Left ventricle myocardium superior (tissue), 1 donor: ENCODE data around the gene CPNE5. TPM values are rescaled to one million over a fixed set of nuclear protein-coding genes. Genes with fewer than 3 reads are reported as not detected.
"Not testable (repeated sequence)": the region's sequence is repeated elsewhere in the genome, so short reads cannot be mapped to it uniquely, and the experiment has no call there.

ENCODE experiments used
- ATAC-seq: fragments of 200-7000 bp; cut with Tn5 transposase; one replicate; pipeline ENCODE4 v1.9.1; 2020; ENCODE audit warnings: mild to moderate bottlenecking, moderate library complexity
- DNase-seq: peaks from one replicate; pipeline ENCODE4 v3.0.0-alpha.2; 2020
- intact Hi-C: fragments of 100-400 bp; cut with micrococcal nuclease; formaldehyde crosslinking; loops from one replicate; pipeline ENCODE4 v1.11.0; 2022
- total RNA-seq: library from RNA; stranded (reverse); fragmentation: NEBNext Ultra II Directional; extraction: Animal tissue kit (Norgen Biotek cat#: 25700); gene quantifications from one replicate; pipeline ENCODE4 v1.2.1, GENCODE V29; 2021
- donor health status: DM: no; HTN: yes; CAD: no; lungs with severe emphysema.

CPNE5 gene
- total RNA-seq, 1 donor from 2014 or later, result 20.4 TPM

DNA sequence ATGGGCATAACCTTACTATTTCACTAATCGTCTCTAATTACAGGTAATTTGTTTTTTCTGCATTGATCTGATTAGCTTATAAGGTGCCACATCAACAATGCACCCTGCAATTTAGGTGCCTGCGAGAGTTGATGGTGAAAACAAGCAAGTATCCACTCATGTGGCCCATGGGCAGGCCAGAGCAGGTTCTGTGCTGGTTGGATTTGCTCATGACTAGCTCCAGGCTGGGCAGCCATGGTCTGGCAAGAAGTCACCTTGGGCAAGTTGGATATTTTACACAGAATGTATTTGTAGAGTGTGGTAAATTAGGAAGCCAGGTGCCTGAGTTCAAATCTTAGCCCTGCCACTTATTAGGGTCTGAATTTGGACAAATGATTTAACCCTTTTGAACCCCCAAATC is 116.4 kb downstream of the CPNE5 start:
- DNase-seq, result no peak
- no peak for ATAC-seq
- intact Hi-C loops, result no loop called here

DNA sequence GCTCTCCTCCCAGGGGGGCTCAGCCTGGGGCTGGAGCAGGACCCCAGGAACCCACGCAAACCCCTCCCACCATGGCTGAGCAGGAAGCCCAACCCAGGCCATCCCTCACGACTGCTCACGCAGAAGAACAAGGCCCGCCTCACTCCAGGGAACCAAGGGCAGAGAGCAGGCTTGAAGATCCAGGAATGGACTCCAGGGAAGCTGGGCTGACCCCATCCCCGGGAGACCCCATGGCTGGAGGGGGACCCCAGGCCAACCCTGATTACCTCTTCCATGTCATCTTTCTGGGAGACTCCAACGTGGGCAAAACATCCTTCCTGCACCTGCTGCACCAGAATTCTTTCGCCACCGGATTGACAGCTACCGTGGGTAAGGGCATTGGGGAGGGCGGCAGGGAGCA is 116.9 kb downstream of the CPNE5 start:
- intact Hi-C loops, result no loop called here
- ATAC-seq (no peak), DNase-seq (no peak)

DNA sequence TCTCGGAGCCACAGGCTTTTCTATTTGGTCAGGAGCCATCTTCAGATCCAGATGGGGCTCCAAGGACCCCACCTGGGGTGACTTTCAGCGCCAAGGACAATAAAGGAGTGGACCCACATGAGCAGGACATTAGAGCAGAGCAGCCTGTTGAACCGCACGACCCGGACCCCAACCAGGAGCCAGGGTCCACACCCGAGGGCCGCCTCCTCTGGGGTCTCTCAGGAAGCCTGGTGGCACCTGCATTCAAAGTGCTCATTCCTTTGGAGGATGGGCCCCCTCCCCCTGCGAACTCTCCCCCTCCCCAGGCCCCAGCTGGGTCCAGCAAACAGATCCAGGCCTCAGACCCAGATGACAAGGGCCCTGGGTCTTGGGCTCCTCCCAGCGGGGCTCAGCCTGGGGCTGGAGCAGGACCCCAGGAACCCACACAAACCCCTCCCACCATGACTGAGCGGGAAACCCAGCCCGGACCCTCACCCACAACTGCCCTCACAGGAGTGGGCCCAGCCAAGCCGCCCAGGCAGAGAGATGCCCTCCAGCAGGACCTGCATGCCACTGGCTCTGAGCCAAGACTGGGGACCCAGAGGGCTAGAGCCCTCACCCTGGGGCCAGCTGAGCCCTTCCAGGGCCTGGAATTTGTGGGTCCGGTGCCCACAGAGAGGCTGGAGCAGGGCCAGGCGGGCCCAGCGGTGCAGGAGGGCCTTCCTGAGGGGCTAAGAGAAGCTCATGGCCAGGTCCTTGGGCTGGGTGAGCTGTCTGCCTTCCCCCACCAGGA is 117.7 kb downstream of the CPNE5 start:
- intact Hi-C loops, result no loop called here
- DNase-seq (no peak), ATAC-seq (no peak)

DNA sequence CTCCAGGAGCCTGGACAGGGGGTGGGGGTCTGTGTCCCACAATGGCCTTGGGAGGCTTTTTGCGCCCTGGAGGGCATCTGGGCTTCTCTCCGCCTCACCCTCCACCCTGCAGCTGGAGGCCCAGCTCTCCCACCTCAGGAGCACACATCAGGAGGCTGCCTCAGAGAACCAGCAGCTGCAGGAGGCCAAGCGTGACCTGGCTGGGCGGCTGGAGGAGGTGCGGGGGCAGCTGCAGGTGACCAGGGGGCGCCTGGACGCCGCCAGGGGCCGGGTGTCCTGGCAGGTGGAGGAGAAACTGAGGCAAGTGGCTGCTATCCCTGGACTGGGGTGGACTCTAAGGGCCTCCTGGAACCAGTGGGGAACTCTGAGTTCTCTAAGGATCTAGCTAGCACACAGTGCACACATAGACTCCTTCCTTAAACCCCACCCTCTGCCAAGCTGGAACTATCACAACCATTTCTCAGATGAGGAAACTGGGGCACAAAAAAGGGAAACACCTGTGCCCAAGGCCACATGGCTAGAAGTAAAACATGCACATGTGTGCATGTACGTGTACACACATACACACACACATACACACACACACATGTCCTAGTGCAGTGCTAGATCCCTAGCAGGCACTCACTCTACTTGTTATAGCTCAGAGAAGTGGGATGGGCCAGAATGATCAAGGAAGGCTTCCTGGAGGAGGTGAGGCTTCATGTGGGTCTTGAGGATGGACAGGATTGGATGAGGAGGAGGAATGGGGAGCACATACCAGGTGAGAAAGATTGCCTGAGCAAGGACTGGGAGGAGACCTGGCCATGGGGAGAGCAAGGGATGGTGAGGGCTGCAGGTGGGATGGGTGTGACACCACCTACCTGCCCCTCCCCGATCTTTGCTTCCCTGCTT is 118.7 kb downstream of the CPNE5 start:
- no peak for DNase-seq
- intact Hi-C loops, result no loop called here

DNA sequence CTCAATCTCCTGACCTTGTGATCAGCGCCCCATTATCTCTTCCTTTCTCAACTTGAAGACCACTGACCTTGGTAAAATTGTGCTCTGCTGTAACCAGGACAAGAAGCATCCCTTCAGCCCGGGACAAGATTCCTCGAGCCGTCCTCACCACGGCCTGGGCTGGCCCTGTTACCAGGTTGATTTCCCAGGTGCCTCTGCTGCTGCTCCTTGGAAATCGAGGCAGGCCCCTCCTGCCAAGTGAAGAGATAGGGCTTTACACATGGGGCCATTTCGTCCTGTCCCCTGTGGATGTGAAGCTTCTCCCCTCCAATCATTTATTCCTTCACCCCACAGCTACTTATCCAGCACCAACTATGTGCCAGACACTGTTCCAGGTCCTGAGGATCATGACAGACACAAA is 120.1 kb downstream of the CPNE5 start:
- intact Hi-C loops, result no loop called here

More for the DNA sequence above, 118.7 kb downstream of the CPNE5 start:
- no peak for ATAC-seq

DNA sequence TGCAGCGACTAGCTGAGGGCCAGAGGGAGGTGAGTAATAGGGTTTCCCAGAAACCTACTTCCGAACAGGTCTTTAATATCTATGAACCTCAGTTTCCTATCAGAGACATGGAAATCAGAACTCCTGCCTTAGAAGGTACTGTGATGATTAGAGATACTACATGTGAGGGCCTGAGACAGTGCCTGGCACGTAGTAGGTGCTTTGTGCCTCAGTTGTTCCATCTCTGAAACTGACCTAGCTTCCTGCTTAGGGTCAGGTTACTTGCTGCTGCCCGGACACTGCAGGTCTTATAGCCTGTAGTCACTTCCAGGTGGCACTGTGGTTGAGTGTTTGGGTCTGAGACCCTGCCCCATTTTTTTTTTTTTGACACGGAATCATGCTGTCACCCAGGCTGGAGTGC is 120.7 kb downstream of the CPNE5 start:
- ATAC-seq (no peak), DNase-seq (no peak)
- intact Hi-C loops, result no loop called here

More for the DNA sequence above, 120.1 kb downstream of the CPNE5 start:
- ATAC-seq (no peak), DNase-seq (no peak)

DNA sequence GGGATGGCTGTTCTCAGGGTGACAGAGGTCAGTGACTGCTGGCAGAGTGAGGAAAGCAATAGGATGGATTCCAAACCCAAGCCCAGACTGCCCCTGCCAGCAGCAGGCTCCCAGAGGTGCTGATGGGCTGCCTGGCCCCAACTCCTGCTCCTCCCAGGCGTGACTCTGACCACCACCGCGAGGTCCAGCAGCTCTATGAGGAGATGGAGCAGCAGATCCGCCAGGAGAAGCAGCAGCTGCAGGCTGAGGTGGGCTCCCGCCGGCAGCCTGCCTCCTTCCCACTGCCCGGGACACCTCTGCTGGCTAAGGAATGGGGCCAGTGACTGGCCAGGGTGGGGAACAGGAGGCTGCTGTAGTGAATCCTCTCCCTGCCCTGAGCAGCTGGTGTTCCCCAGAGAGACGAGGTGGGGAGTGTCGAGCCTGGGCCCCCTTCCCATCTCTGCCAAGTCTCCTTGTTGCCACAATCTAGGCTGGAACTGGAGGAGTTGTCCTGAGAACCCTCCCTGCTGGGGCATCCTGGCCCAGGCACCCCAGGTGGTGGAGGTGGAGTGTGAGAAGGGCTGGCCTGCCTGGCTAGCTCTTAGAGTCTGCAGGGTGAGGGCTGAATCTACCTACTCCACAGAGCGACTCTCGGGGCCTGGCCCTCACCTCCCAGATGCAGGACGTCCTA is 121.2 kb downstream of the CPNE5 start:
- intact Hi-C loops, result no loop called here
- ATAC-seq (no peak), DNase-seq (no peak)

DNA sequence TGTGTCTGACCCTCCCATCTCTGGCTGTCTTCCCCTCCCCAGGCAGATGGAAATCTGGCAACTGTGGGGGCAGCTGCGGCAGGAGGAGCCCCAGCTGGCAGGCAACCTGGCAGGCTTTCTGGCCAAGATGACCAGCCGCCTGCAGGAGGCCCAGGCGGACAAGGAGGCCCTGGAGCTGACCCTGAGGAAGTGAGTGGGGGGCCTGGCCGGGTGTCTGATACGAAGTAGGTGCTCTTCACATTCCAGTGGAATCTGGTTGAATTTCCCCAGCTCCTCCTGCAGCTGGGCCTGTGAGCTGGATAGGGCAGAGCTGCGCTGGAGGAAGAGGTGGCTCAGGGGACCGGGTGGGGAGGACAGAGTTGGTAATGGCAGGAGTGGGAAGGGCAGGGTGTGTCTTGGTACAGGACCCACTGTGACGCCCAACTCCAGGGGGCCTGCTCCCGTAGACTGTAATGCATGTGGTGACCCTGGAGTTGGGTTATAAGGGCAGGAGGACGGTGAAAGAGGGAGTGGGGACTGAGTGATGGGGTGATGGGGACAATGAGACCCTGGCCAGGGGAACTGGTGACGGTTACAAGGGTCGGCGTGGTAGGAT is 121.9 kb downstream of the CPNE5 start:
- no peak for ATAC-seq
- intact Hi-C loops, result no loop called here
- no peak for DNase-seq

DNA sequence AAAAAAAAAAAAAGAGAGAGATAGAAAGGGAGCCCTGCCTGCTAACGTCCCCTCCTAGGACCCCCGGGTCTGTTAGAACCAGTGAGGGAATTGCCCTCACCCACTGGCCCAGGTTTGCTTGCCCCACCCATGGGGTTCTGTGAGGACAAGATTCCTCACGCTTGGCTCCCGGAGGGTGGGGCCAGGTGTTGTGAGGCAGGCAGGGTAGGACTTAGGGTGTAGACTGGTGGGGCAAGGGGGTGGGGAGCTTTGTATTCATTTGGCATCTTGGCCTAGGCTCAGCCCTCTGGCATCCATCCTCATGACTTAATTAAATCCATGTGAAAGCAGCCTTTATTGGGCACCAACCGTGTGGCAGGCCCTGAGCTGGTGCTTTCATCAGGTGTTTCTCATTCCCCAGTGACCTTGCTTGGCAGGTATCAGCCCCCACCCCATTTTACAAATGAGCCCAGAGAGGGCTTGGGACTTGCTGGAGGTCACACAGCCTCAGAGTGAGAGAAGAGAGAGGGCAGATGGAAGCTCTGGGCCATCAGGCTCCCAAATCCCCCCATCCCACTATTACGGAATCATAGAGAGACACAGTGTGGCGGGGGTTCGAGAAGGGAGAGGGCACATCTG is 122.7 kb downstream of the CPNE5 start:
- intact Hi-C loops, result no loop called here
- no peak for ATAC-seq
- DNase-seq, result no peak

DNA sequence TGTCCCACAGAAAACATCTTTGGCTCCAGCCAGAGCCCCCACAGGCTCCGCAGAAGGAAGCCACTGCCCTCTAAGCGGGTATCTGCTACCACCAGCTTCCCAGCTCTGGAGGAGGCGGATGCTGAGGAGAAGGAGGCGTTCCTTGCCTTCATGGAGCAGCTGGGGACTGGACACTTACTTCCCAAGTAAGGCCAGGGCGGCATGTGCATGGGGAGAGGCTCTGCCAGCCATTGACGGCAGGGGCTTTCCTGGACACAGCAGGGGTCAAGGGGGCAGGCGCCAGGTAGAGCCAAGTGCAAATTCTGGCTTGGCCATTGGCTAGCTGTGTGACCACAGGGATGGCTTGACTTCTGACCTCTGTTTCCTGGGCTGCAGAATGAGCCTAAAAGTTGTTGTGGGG is 123.8 kb downstream of the CPNE5 start:
- intact Hi-C loops, result no loop called here
- no peak for ATAC-seq
- no peak for DNase-seq

DNA sequence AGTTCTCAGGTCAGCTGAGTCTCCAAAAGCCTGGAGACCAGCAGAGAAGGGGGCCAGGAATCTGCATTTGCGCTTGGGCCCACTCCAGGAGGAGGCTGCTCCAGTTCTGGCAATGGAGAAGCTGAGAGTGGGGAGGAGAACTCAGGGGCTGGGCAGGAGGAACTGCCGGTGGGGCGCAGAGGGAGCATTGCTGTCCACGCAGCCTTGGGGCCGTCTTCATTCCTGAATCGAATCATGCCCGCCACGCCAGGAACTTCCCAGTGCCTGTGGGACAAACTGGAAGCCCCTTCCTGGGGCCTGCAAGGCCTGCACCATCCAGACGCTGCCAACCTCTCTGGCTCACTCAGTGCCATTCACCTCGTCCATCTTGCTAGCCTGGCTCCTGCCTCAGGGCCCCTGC is 124.7 kb downstream of the CPNE5 start:
- no peak for ATAC-seq
- intact Hi-C loops, result no loop called here
- DNase-seq, result no peak

DNA sequence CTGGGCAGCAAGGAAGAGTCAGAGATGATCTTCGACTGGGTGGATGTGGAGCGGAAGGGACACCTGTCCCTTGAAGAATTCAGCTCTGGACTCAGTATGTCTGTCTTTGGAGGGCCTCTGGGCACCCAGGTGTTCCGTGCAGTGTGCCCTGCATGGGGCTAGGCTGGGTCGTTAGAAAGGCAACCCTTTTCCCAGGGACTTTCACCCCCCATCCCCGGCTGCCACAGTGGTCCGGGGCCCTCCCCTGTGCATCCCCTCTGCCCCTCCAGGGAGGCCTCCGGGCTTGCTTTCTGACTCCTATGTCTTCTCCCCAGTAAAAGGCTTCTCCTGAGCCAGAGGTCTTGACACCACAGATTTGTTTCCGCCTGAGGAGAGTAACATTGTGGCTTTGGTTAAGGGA is 125.4 kb downstream of the CPNE5 start:
- intact Hi-C loops, result no loop called here
- DNase-seq (no peak), ATAC-seq (no peak)

DNA sequence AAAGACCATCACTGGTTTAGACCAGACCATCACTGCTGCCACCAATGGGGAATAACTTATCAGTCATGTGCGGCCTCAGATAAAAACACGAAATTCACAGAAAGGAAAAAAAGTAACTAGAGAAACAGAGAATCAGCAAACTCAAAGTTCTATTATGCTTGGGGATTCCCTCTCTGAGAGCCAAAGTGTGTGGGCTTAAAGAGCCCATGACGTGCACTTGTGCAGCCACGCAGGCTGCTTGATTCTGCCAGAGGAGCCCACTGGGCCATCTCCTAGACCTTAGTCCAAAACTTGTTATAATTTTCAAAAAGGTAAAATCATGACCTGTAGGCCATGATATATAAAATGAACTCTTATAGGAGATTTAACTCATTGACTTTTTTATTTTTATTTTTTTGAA is 126.4 kb downstream of the CPNE5 start:
- intact Hi-C loops, result no loop called here
- DNase-seq (no peak), ATAC-seq (no peak)

DNA sequence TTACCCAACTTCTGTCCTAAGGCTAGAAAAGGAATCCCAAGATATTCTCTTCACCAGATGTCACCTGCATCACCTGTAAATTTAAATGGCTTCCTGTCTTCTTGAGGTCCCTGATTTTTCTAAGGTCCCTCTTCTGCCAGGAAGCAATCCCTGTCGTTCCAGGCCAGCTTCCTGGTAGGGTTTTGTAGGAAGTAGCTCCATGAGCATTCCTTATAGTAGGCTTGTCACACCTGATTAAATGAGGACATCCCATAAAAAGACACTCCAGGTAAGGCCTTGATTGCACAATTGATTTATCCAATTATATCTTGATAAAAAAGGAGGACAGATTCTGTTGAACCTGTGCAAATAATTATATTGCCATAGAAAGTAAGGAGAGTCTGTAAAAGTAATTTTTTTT is 132.9 kb downstream of the CPNE5 start:
- intact Hi-C loops, result no loop called here
- DNase-seq, result no peak
- no peak for ATAC-seq

DNA sequence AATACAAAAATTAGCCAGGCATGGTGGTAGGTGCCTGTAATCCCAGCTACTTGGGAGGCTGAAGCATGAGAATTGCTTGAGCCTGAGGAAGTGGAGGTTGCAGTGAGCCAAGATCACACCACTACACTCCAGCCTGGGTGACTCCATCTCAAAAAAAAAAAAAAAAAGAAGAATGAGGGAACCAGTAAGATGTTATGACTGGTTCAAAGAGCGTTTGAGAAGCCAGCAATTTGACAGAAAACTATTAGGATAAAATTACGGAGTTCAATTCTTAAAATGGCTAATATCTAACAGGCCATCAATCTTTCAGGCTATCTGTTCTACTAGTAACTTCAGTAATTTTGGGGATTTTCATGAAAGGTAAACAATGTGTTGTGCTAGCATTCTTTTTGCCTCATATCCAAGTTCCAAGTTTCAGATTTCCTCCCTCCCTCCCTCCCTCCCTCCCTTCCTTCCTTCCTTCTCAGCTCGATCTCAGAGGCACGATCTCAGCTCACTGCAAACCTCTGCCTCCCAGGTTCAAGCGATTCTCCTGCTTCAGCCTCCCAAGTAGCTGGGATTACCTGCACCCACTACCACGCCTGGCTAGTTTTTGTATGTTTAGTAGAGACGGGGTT is 134.2 kb downstream of the CPNE5 start:
- ATAC-seq, intact Hi-C loops, DNase-seq: not testable (repeated sequence)

DNA sequence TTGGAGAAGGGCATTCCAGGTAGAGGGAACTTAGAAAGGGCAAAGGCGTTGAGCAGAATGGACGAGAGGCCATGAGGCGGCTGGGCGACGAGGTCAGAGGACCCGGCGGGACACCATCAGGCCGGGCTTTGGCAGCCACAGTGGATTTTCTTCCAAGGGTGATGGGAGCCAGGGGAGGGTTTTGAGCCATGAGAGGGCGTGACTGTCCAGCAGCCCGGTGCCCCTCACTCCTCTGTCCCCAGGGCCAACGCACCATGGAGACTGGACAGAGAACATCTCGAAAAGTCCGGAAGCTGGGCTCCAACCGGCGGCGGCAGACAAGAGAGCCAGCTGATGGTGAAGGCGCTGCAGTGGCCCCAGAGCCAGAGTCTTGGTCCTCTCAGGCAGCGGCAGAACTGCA is 135.3 kb downstream of the CPNE5 start:
- DNase-seq, result no peak
- ATAC-seq, result no peak
- intact Hi-C loops, result no loop called here

DNA sequence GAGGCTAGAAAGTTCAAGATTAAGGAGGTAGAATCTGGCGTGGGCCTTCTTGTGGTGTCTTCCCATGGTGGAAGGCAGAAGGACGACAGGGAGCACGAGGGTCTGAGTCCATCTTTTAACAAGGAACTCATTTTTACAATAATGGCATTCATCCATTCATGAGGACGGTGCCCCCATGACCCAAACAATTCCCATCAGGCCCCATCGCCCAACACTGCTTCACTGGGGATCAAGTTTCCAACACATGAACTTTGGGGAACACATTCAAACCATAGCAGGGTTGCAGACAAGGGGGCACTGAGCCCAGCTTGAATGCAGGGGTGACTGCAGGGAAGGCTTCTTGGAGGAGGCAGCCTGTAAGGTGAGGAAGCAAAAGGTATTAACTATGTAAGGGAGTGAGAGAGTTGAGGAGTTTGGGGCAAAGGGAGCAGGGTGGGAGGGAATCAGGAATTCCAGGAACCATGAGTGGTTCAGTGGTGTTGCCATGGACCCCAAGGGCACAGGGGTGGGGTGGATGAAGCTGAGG is 136.1 kb downstream of the CPNE5 start:
- DNase-seq, result no peak
- ATAC-seq, result no peak
- intact Hi-C loops, result no loop called here

DNA sequence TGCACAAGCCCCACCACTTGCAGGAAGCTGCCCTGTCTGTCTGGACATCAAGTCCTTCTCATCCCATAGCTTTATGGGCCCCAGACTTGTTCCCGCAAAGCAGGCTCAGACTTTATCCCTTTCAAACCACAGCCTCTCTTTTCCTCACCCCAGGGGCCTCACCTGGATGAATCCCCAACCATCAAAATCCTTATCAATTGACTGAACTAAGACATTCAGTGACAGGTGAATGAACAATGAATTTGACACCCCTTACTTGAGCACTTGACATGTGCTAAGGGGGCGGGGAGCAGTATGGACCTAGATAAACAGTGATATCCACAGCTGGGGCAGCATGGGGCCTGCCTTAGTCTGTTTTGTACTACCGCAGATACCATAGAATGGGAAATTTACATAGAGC is 136.6 kb downstream of the CPNE5 start:
- intact Hi-C loops, result no loop called here
- DNase-seq (no peak), ATAC-seq (no peak)
